Type B pancreatic cell (in vitro differentiated cells): Measurements from ENCODE around the gene NHSL1. TPM values are rescaled to one million over a fixed set of nuclear protein-coding genes. Genes with fewer than 3 reads are reported as not detected.

Source experiments
- DNase-seq: peaks from one replicate; pipeline ENCODE4 v3.0.0; 2021; ENCODE audit warnings: mixed read lengths; ENCODE audit not compliant: unreplicated experiment; ENCODE audit errors: extremely low spot score
- H3K27ac Mint-ChIP-seq: 2 replicates; pipeline ENCODE4 v1.8.0; 2021; ENCODE audit warnings: mild to moderate bottlenecking, mixed read lengths
- H3K27me3 Mint-ChIP-seq: 2 replicates; pipeline ENCODE4 v1.8.0; 2021; ENCODE audit warnings: mixed read lengths
- H3K36me3 Mint-ChIP-seq: 2 replicates; pipeline ENCODE4 v1.8.0; 2021; ENCODE audit warnings: mixed read lengths
- H3K4me1 Mint-ChIP-seq: one replicate; pipeline ENCODE4 v1.8.0; 2021; ENCODE audit warnings: mixed read lengths; ENCODE audit not compliant: unreplicated experiment
- H3K4me3 Mint-ChIP-seq: 2 replicates; pipeline ENCODE4 v1.8.0; 2021; ENCODE audit warnings: mild to moderate bottlenecking, mixed read lengths
- H3K9me3 Mint-ChIP-seq: 2 replicates; pipeline ENCODE4 v1.8.0; 2021; ENCODE audit warnings: mixed read lengths
- total RNA-seq: library from RNA; stranded (reverse); gene quantifications from 2 replicates; pipeline ENCODE4 v1.2.1, GENCODE V29; 2021; ENCODE audit warnings: low replicate concordance
- TF ChIP-seq, protein P1 (sequence below): fragments of 200-600 bp; sonication (generic); conservative IDR thresholded peaks from 2 replicates; pipeline ENCODE4 v1.5.0; 2021; ENCODE audit warnings: antibody characterized with exemption, mild to moderate bottlenecking

Gene NHSL1
- total RNA-seq, 1 donor from 2014 or later = 29.7 TPM

DNA sequence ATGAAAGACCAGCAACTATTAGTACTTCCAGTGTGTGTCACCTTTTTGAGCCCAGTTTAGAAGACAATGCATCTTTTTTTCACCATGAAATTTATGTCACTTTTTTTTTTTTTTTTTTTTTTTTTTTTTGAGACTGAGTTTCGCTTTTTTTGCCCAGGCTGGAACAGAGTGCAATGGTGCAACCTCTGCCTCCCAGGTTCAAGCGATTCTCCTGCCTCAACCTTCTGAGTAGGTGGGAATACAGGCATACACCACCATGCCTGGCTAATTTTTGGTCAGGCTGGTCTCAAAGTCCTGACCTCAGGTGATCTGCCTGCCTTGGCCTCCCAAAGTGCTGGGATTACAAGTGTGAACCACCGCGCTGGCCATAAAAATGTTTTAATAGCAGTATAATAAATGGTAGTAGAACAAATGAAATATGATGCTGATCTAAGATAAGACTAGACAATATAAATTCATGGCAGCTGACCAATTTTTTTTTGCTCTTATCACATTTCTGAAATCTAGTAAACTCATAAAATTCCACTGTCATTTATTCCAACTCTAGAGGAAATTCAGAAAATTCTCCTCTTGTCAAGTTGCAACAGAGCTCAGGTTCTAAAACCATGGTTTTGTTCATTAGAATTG is 21.3 kb downstream of the NHSL1 start:
- H3K27me3 Mint-ChIP-seq = no peaks in the 10 kb centered on the region
- no peaks in the 10 kb centered on the region for H3K9me3 Mint-ChIP-seq
- H3K4me1 Mint-ChIP-seq = peaks cover 3% of the 10 kb centered on the region
- no peak overlapping the region for H3K4me3 Mint-ChIP-seq
- peaks cover 3% of the 10 kb centered on the region for H3K36me3 Mint-ChIP-seq
- peak overlapping the region; percentile 50 for H3K27ac Mint-ChIP-seq
- TF ChIP-seq, protein P1, sequence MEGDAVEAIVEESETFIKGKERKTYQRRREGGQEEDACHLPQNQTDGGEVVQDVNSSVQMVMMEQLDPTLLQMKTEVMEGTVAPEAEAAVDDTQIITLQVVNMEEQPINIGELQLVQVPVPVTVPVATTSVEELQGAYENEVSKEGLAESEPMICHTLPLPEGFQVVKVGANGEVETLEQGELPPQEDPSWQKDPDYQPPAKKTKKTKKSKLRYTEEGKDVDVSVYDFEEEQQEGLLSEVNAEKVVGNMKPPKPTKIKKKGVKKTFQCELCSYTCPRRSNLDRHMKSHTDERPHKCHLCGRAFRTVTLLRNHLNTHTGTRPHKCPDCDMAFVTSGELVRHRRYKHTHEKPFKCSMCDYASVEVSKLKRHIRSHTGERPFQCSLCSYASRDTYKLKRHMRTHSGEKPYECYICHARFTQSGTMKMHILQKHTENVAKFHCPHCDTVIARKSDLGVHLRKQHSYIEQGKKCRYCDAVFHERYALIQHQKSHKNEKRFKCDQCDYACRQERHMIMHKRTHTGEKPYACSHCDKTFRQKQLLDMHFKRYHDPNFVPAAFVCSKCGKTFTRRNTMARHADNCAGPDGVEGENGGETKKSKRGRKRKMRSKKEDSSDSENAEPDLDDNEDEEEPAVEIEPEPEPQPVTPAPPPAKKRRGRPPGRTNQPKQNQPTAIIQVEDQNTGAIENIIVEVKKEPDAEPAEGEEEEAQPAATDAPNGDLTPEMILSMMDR = no peak
- DNase-seq = no peak

DNA sequence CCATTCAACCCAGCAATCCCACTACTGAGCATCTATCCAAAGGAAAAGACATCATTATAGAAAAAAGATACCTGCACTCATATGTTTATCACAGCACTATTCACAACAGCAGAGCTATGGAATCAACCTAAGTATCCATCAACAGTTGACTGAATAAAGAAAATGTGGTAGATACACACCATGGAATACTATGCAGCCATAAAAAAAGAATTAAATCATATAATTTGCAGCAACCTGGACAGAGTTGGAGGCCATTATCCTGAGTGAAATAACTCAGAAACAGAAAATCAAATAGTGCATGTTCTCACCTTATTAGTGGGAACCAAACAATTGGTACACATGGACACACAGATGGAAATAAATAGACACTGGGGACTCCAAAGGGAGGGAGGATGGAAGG is 23.2 kb downstream of the NHSL1 start:
- Mint-ChIP-seq H3K27ac (no peak overlapping the region), H3K4me3 (no peak overlapping the region)

DNA sequence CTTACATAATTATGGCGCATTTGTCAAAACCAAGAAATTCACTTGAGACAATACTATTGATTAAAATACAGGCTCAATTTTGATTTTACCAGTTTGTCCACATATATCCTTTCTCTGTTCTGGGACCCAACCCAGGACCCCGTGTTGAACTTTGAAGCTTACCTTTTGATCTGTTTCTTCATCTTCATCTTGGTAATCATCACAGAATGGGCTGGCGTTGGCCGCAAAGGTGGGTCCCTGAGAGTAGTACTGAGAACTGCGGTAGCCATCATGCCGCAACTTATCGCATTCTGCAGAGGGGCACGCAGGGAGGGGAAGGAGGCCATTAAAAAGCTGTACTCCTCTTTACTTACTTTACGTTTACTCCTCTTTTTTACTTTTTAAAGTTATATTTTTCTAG is 26.1 kb downstream of the NHSL1 start:
- no peak for DNase-seq
- TF ChIP-seq, protein P1 = no peak
- Mint-ChIP-seq H3K27ac (no peak overlapping the region), H3K4me1 (no peaks in the 10 kb centered on the region), H3K36me3 (peaks cover 6% of the 10 kb centered on the region), H3K9me3 (no peaks in the 10 kb centered on the region), H3K4me3 (no peak overlapping the region), H3K27me3 (no peaks in the 10 kb centered on the region)

More for the DNA sequence above, 23.2 kb downstream of the NHSL1 start:
- H3K36me3 Mint-ChIP-seq = no peaks in the 10 kb centered on the region
- no peaks in the 10 kb centered on the region for H3K9me3 Mint-ChIP-seq
- TF ChIP-seq, protein P1 = no peak
- H3K4me1 Mint-ChIP-seq = no peaks in the 10 kb centered on the region
- no peaks in the 10 kb centered on the region for H3K27me3 Mint-ChIP-seq
- no peak for DNase-seq

DNA sequence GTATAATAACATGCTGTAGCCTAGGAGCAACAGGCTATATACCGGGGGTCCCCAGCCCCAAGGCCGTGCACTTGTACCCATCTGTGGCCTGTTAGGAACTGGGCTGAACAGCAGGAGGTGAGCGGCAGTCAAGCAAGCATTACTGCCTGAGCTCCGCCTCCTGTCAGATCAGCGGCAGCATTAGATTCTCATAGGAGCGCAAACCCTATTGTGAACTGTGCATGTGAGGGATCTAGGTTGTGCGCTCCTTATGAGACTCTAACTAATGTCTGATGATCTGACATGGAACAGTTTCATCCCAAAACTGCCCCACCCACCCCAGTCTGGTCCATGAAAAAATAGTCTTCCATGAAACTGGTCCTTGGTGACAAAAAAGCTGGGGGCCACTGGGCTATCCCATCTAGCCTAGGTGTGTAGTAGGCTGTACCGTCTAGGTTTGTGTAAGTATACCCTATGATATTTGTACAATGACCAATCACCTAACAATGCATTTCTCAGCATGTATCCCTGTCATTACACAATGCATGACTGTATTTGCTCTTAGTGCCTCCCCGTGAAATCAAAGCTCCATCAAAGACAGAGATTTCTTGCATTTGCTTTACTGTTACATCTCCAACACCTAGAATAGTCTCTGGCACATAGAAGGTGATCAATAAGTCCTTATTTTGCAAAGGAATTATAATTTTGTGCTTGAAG is 30.8 kb downstream of the NHSL1 start:
- TF ChIP-seq, protein P1 = no peak
- H3K4me1 Mint-ChIP-seq = peaks cover 6% of the 10 kb centered on the region
- H3K4me3 Mint-ChIP-seq = no peak overlapping the region
- H3K9me3 Mint-ChIP-seq = no peaks in the 10 kb centered on the region
- H3K36me3 Mint-ChIP-seq = peaks cover 21% of the 10 kb centered on the region
- no peaks in the 10 kb centered on the region for H3K27me3 Mint-ChIP-seq
- no peak overlapping the region for H3K27ac Mint-ChIP-seq
- no peak for DNase-seq

DNA sequence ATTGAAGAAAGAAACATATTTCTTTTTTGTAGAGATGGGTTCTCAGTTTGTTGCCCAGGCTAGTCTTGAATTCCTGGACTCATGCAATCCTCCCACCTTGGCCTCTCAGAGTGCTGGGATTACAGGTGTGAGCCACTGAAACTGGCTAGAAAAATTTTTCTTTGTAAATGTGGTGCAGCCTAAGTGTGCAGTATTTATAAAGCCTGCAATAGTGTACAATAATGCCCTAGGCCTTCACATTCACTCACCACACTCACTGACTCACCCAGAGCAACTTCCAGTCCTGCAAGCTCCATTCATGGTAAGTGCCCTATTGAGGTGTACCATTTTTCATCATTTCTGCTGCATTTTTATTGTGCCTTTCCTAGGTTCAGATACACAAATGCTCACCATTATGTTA is 31.4 kb downstream of the NHSL1 start:
- Mint-ChIP-seq H3K36me3 (peaks cover 25% of the 10 kb centered on the region), H3K27me3 (no peaks in the 10 kb centered on the region), H3K27ac (no peak overlapping the region), H3K9me3 (no peaks in the 10 kb centered on the region), H3K4me1 (peaks cover 6% of the 10 kb centered on the region), H3K4me3 (no peak overlapping the region)
- TF ChIP-seq, protein P1 = no peak
- DNase-seq = no peak
